DOHH2 (cell line): ENCODE results near the gene ANKS1B.

Source experiments
- EZH2phosphoT487 ChIP-seq: fragments of 200-600 bp; sonication (generic); IDR thresholded peaks from 2 replicates; pipeline ENCODE4 v1.6.1; 2017; ENCODE audit warnings: borderline replicate concordance, mild to moderate bottlenecking, antibody characterized with exemption, low read length, moderate library complexity, mixed read lengths
- TF ChIP-seq, protein P1 (sequence below): fragments of 200-600 bp; sonication (generic); IDR thresholded peaks from one replicate; pipeline ENCODE4 v1.5.1; 2014; ENCODE audit warnings: antibody characterized with exemption, mild to moderate bottlenecking, low read depth, low read length; ENCODE audit not compliant: poor library complexity, severe bottlenecking

DNA sequence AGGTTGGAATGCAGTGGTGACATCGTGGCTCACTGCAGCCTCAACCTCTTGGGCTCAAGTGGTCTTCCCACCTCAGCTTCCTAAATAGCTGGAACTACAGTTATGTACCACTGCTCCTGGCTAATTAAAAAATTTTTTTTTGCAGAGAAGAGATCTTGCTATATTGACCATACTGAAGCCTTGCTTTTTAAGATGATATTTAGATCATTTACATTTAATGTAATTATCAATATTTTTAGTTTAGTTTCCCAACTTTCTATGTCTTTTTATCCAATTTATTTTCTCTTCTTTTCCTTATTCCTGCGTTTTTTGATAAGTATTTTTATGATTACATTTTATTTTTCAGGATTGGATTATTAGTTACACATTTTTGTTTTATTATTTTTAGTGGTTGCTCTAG is 999.6 kb downstream of the ANKS1B start:
- TF ChIP-seq, protein P1, sequence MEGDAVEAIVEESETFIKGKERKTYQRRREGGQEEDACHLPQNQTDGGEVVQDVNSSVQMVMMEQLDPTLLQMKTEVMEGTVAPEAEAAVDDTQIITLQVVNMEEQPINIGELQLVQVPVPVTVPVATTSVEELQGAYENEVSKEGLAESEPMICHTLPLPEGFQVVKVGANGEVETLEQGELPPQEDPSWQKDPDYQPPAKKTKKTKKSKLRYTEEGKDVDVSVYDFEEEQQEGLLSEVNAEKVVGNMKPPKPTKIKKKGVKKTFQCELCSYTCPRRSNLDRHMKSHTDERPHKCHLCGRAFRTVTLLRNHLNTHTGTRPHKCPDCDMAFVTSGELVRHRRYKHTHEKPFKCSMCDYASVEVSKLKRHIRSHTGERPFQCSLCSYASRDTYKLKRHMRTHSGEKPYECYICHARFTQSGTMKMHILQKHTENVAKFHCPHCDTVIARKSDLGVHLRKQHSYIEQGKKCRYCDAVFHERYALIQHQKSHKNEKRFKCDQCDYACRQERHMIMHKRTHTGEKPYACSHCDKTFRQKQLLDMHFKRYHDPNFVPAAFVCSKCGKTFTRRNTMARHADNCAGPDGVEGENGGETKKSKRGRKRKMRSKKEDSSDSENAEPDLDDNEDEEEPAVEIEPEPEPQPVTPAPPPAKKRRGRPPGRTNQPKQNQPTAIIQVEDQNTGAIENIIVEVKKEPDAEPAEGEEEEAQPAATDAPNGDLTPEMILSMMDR = no peak
- TF ChIP-seq EZH2phosphoT487 = no peak
